Sigmoid colon (tissue), 4 donors: ENCODE measurements around the gene CMKLR1.

Source experiments
- CTCF ChIP-seq, 4 experiments: fragments of 450-650 bp in 3 of 4; fragments of 200-600 bp in 1 of 4; IDR thresholded peaks; one replicate each; pipeline ENCODE4 v1.5.1; 2016 to 2019; ENCODE audit warnings: antibody characterized with exemption in 4 of 4, mild to moderate bottlenecking in 3 of 4, moderate library complexity in 2 of 4
- EP300 ChIP-seq, 4 donors: sonication (generic); formaldehyde crosslinking; IDR thresholded peaks; one replicate each; pipeline ENCODE4 v1.6.1; 2017; ENCODE audit warnings: antibody characterized with exemption in 4 of 4
- POLR2A ChIP-seq, 2 donors: fragments of 450-650 bp; IDR thresholded peaks; one replicate each; pipeline ENCODE4 v1.6.1; 2016; ENCODE audit warnings: antibody characterized with exemption in 2 of 2, mild to moderate bottlenecking in 2 of 2, moderate library complexity in 2 of 2
- POLR2AphosphoS5 ChIP-seq, 4 donors: sonication (generic); formaldehyde crosslinking; IDR thresholded peaks; one replicate each; pipeline ENCODE4 v1.6.1; 2017; ENCODE audit warnings: antibody characterized with exemption in 4 of 4

- TF ChIP-seq EP300 (IDR thresholded peaks at IDR 0.05), result no peak
- no peak for TF ChIP-seq POLR2A (IDR thresholded peaks at IDR 0.05)
- no peak for TF ChIP-seq CTCF (IDR thresholded peaks at IDR 0.05)
- no peak for TF ChIP-seq POLR2AphosphoS5 (IDR thresholded peaks at IDR 0.05)
Observed at GRCh38 chr12:108254030-108254429, 85.1 kb downstream of the CMKLR1 start.
